ENCODE results near the gene CAPN12.

GRCh38 chr19:38786572-38787265 lies 42.4 kb upstream of the CAPN12 start:
- TF ChIP-seq, protein P1, sequence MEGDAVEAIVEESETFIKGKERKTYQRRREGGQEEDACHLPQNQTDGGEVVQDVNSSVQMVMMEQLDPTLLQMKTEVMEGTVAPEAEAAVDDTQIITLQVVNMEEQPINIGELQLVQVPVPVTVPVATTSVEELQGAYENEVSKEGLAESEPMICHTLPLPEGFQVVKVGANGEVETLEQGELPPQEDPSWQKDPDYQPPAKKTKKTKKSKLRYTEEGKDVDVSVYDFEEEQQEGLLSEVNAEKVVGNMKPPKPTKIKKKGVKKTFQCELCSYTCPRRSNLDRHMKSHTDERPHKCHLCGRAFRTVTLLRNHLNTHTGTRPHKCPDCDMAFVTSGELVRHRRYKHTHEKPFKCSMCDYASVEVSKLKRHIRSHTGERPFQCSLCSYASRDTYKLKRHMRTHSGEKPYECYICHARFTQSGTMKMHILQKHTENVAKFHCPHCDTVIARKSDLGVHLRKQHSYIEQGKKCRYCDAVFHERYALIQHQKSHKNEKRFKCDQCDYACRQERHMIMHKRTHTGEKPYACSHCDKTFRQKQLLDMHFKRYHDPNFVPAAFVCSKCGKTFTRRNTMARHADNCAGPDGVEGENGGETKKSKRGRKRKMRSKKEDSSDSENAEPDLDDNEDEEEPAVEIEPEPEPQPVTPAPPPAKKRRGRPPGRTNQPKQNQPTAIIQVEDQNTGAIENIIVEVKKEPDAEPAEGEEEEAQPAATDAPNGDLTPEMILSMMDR (conservative IDR thresholded peaks at IDR 0.05; ENCODE audit: low read length), result no peak
- TF ChIP-seq EZH2phosphoT487 (IDR thresholded peaks at IDR 0.05; ENCODE audit: borderline replicate concordance, low read depth, low read length), result no peak
